Measurements from ENCODE around the gene PROZ.

PROZ gene

GRCh38 chr13:113207460-113207859, 49.0 kb downstream of the PROZ start (continued):
- TF ChIP-seq ZNF26 (tag by site-specific recombination; IDR thresholded peaks at IDR 0.05): no peak
- no peak for TF ChIP-seq CTCF (tag by site-specific recombination; IDR thresholded peaks at IDR 0.05)
- TF ChIP-seq ZNF112 (tag by site-specific recombination; IDR thresholded peaks at IDR 0.05): no peak
- TF ChIP-seq PATZ1 (tag by site-specific recombination; IDR thresholded peaks at IDR 0.05): no peak
- no peak for TF ChIP-seq ZNF585B (tag by site-specific recombination; IDR thresholded peaks at IDR 0.05)
- no peak for TF ChIP-seq ZNF571 (tag by site-specific recombination; IDR thresholded peaks at IDR 0.05)
- TF ChIP-seq ZNF623 (tag by site-specific recombination; IDR thresholded peaks at IDR 0.05): no peak

GRCh38 chr13:113207890-113208420, 49.5 kb downstream of the PROZ start:
- CTCF ChIA-PET: no interaction called here
- POLR2A ChIA-PET: interaction anchor here (0.9 to 1.4 kb wide), 2 partner anchors 16 to 21 kb away, joined by 3 to 6 read pairs; no protein-coding TSS in a partner anchor
- TF ChIP-seq ZNF473 (tag by site-specific recombination; IDR thresholded peaks at IDR 0.05) (no peak), ZIC2 (tag by site-specific recombination; IDR thresholded peaks at IDR 0.05) (peak; percentile 88), IKZF3 (tag by site-specific recombination; IDR thresholded peaks at IDR 0.05) (peak; percentile 47; the same call in 1 of the 2 replicates), GLIS1 (tag by site-specific recombination; IDR thresholded peaks at IDR 0.05) (0 out of 2 replicates have a peak, but pooled peaks have one; percentile 7)
- H3K27ac ChIP-seq (ENCODE audit: extremely low read depth, low read depth, low read length): peak overlapping the region; percentile 86; the same call in 1 of the 2 replicates
- peaks cover 0 to 47% of the 10 kb centered on the region in 2 experiments; a peak in 1 of 3 replicates for H3K36me3 ChIP-seq (ENCODE audit: control insufficient read depth in 2 of 2, insufficient read depth in 1 of 2, low read length in 2 of 2)
- peak overlapping the region; percentile 97 for H3K4me3 ChIP-seq (ENCODE audit: low read depth, low read length)
- H3K9me3 ChIP-seq (ENCODE audit: control insufficient read depth, insufficient read depth, low read depth, low read length): no peaks in the 10 kb centered on the region
- no peaks in the 10 kb centered on the region; the same call in 1 of the 2 replicates for H3K4me1 ChIP-seq (ENCODE audit: control insufficient read depth, insufficient read depth, low read length)

- Histone ChIP-seq H3K4me1 (ENCODE audit: control insufficient read depth, insufficient read depth, low read length) (no peaks in the 10 kb centered on the region; the same call in 1 of the 2 replicates), H3K27ac (ENCODE audit: extremely low read depth, low read depth, low read length) (peak within 1 kb of the TSS; percentile 86), H3K36me3 (ENCODE audit: control insufficient read depth in 2 of 2, insufficient read depth in 1 of 2, low read length in 2 of 2) (peaks cover 0 to 44% of the 10 kb centered on the region in 2 experiments; a peak in 1 of 3 replicates), H3K9me3 (ENCODE audit: control insufficient read depth, insufficient read depth, low read depth, low read length) (no peaks in the 10 kb centered on the region), H3K4me3 (ENCODE audit: low read depth, low read length) (peak within 1 kb of the TSS; percentile 97)
- ChIA-PET CTCF (interaction anchor here (0.6 to 0.7 kb wide), 2 partner anchors 52 to 579 kb away, joined by 3 read pairs; no protein-coding TSS in a partner anchor), POLR2A (interaction anchor here (0.5 to 1.4 kb wide), 5 partner anchors 9 to 375 kb away, joined by 3 to 6 read pairs (median 3); no protein-coding TSS in a partner anchor)
- TF ChIP-seq KLF10 (tag by site-specific recombination; IDR thresholded peaks at IDR 0.05) (peak; percentile 88), ZNF555 (tag by site-specific recombination; conservative IDR thresholded peaks at IDR 0.05) (no peak), PRDM10 (tag by site-specific recombination; IDR thresholded peaks at IDR 0.05) (no peak; the same call in 1 of the 2 replicates), ZNF660 (tag by site-specific recombination; IDR thresholded peaks at IDR 0.05) (peak; percentile 98), ZNF324 (tag by site-specific recombination; IDR thresholded peaks at IDR 0.05) (peak; percentile 99), ZNF398 (tag by site-specific recombination; IDR thresholded peaks at IDR 0.05) (no peak), ZSCAN4 (tag by site-specific recombination; IDR thresholded peaks at IDR 0.05) (peak; percentile 70)
Measured at GRCh38 chr13:113208421-113209335, 50.2 kb downstream of the PROZ start, which contains the start of gene PCID2. PCID2 (minus strand) TSS chr13:113208669; CDS start chr13:113208634, 35 bp downstream.
